Measurements from ENCODE around the gene CYP8B1.

CYP8B1 gene

DNA sequence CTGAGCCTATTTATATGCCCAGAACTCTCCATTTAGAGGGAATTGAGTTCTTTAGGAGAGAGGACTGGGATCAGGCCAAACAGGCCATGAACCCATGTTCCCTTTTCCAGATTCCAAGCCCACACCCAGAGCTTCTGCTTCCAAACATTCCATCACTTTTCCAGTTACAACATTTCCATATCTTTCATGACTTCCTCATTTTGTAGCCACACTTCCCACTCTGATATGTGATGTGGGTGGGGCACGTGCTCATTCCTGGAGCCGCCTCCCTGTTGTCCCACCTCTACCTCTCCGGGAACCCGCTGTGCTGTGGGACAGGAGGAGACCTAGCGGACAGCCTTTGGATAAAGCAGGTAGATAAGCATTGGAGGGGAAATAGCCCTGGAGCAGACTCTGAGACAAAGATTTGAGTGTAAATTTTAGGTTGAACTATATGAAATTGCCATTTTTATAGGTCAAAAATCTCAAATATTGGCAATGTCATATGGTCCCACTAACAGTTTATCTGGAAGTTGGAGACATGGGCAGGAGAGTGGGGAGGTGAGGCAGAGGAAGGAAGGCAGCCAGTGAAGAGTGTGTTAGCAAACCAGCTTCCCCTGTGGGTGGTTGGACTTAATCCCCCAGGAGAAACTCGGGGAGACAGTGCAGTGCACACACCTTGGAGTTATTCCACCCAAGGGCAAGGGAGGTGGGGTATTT is 31.8 kb downstream of the CYP8B1 start:
- Histone ChIP-seq H3K27me3 (ENCODE audit: insufficient read depth, poor library complexity, severe bottlenecking) (no peaks in the 10 kb centered on the region), H3K36me3 (ENCODE audit: low read depth) (no peaks in the 10 kb centered on the region), H3K9me3 (ENCODE audit: severe bottlenecking) (no peaks in the 10 kb centered on the region), H3K27ac (ENCODE audit: poor library complexity, severe bottlenecking) (no peak overlapping the region), H3K4me3 (ENCODE audit: severe bottlenecking) (no peak overlapping the region), H3K4me1 (ENCODE audit: insufficient read depth, poor library complexity, severe bottlenecking) (no peaks in the 10 kb centered on the region)
- DNase-seq (ENCODE audit: low spot score) (no peak), ATAC-seq (ENCODE audit: low read depth) (no peak)
- TF ChIP-seq, protein P1, sequence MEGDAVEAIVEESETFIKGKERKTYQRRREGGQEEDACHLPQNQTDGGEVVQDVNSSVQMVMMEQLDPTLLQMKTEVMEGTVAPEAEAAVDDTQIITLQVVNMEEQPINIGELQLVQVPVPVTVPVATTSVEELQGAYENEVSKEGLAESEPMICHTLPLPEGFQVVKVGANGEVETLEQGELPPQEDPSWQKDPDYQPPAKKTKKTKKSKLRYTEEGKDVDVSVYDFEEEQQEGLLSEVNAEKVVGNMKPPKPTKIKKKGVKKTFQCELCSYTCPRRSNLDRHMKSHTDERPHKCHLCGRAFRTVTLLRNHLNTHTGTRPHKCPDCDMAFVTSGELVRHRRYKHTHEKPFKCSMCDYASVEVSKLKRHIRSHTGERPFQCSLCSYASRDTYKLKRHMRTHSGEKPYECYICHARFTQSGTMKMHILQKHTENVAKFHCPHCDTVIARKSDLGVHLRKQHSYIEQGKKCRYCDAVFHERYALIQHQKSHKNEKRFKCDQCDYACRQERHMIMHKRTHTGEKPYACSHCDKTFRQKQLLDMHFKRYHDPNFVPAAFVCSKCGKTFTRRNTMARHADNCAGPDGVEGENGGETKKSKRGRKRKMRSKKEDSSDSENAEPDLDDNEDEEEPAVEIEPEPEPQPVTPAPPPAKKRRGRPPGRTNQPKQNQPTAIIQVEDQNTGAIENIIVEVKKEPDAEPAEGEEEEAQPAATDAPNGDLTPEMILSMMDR (IDR thresholded peaks at IDR 0.05; ENCODE audit: poor library complexity, severe bottlenecking): no peak

GRCh38 chr3:42841332-42841731 is 34.3 kb downstream of the CYP8B1 start:
- no peak overlapping the region for H3K4me3 ChIP-seq (ENCODE audit: severe bottlenecking)
- no peaks in the 10 kb centered on the region for H3K4me1 ChIP-seq (ENCODE audit: insufficient read depth, poor library complexity, severe bottlenecking)
- no peaks in the 10 kb centered on the region for H3K9me3 ChIP-seq (ENCODE audit: severe bottlenecking)
- TF ChIP-seq, protein P1 (IDR thresholded peaks at IDR 0.05; ENCODE audit: poor library complexity, severe bottlenecking): no peak
- H3K27me3 ChIP-seq (ENCODE audit: insufficient read depth, poor library complexity, severe bottlenecking): no peaks in the 10 kb centered on the region
- DNase-seq (ENCODE audit: low spot score): no peak
- H3K36me3 ChIP-seq (ENCODE audit: low read depth): no peaks in the 10 kb centered on the region
- ATAC-seq (ENCODE audit: low read depth): no peak
- H3K27ac ChIP-seq (ENCODE audit: poor library complexity, severe bottlenecking): no peak overlapping the region

- ATAC-seq (ENCODE audit: low read depth) (peak; percentile 93), DNase-seq (ENCODE audit: low spot score) (no peak)
- Histone ChIP-seq H3K9me3 (ENCODE audit: severe bottlenecking) (no peaks in the 10 kb centered on the region), H3K4me3 (ENCODE audit: severe bottlenecking) (no peak overlapping the region), H3K4me1 (ENCODE audit: insufficient read depth, poor library complexity, severe bottlenecking) (no peaks in the 10 kb centered on the region), H3K27me3 (ENCODE audit: insufficient read depth, poor library complexity, severe bottlenecking) (no peaks in the 10 kb centered on the region), H3K27ac (ENCODE audit: poor library complexity, severe bottlenecking) (no peak overlapping the region), H3K36me3 (ENCODE audit: low read depth) (no peaks in the 10 kb centered on the region)
- TF ChIP-seq, protein P1 (IDR thresholded peaks at IDR 0.05; ENCODE audit: poor library complexity, severe bottlenecking): peak; percentile 77
Observed at GRCh38 chr3:42839616-42840015, 36.1 kb downstream of the CYP8B1 start.

GRCh38 chr3:42838571-42838970 is 37.1 kb downstream of the CYP8B1 start:
- Histone ChIP-seq H3K9me3 (ENCODE audit: severe bottlenecking) (no peaks in the 10 kb centered on the region), H3K27ac (ENCODE audit: poor library complexity, severe bottlenecking) (no peak overlapping the region), H3K36me3 (ENCODE audit: low read depth) (no peaks in the 10 kb centered on the region), H3K4me1 (ENCODE audit: insufficient read depth, poor library complexity, severe bottlenecking) (no peaks in the 10 kb centered on the region), H3K4me3 (ENCODE audit: severe bottlenecking) (no peak overlapping the region), H3K27me3 (ENCODE audit: insufficient read depth, poor library complexity, severe bottlenecking) (no peaks in the 10 kb centered on the region)
- ATAC-seq (ENCODE audit: low read depth): no peak
- DNase-seq (ENCODE audit: low spot score): no peak
- TF ChIP-seq, protein P1 (IDR thresholded peaks at IDR 0.05; ENCODE audit: poor library complexity, severe bottlenecking): no peak

Measured in RWPE2 (cell line).